ENCODE data around the gene GALNT6.

DNA sequence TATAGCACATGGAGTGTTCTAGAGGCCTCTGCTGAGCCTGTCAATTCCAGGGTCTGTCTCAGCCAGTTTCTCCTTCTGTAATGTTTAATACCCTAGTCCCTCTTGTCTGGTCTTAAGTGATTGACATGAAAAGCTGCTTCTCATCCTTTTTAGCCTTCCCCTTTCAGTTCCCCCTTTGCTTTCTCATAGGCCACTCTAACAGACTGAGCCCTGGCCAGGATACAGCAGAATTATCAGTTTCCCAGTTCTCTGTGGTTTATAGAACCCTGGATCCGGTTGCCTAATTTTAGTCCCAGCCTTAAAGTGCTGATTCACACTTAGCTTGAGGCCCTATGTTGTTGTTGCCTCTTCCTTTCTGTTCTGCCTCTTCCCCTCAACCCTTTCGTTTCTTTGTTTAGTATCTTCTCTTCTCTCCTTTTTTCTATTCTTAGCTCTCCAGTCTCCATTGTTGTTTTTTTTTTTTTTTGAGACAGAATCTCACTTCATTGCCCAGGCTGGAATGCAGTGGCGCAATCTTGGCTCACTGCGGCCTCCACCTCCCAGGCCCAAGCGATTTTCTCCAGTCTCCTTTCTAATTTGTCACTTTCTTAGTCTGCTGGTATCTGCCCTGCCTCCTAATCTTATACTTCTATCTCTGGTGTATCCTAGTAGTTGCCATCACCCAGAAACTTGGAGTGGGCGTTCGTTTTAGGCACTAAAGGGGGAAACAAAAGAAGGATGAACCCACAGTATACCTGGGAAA is 64.3 kb downstream of the GALNT6 start:
- TF ChIP-seq POLR2AphosphoS5 (IDR thresholded peaks at IDR 0.05; ENCODE audit: low read depth, low read length): no peak
- TF ChIP-seq, protein P1, sequence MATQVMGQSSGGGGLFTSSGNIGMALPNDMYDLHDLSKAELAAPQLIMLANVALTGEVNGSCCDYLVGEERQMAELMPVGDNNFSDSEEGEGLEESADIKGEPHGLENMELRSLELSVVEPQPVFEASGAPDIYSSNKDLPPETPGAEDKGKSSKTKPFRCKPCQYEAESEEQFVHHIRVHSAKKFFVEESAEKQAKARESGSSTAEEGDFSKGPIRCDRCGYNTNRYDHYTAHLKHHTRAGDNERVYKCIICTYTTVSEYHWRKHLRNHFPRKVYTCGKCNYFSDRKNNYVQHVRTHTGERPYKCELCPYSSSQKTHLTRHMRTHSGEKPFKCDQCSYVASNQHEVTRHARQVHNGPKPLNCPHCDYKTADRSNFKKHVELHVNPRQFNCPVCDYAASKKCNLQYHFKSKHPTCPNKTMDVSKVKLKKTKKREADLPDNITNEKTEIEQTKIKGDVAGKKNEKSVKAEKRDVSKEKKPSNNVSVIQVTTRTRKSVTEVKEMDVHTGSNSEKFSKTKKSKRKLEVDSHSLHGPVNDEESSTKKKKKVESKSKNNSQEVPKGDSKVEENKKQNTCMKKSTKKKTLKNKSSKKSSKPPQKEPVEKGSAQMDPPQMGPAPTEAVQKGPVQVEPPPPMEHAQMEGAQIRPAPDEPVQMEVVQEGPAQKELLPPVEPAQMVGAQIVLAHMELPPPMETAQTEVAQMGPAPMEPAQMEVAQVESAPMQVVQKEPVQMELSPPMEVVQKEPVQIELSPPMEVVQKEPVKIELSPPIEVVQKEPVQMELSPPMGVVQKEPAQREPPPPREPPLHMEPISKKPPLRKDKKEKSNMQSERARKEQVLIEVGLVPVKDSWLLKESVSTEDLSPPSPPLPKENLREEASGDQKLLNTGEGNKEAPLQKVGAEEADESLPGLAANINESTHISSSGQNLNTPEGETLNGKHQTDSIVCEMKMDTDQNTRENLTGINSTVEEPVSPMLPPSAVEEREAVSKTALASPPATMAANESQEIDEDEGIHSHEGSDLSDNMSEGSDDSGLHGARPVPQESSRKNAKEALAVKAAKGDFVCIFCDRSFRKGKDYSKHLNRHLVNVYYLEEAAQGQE (IDR thresholded peaks at IDR 0.05; ENCODE audit: insufficient read depth in 1 of 2, low read depth in 2 of 2, low read length in 2 of 2): no peak
